Body of pancreas (tissue), 4 donors: Measurements from ENCODE around the gene TFAP2D. TPM values are rescaled to one million over a fixed set of nuclear protein-coding genes. Genes with fewer than 3 reads are reported as not detected.

Source experiments
- ATAC-seq: fragments of 150-250 bp; one replicate; pipeline ENCODE4 v1.9.1; 2016
- DNase-seq, 4 donors: peaks; one replicate each; pipeline ENCODE4 v3.0.0-alpha.2; 2019
- H3K27ac ChIP-seq, 4 donors: fragments of 200-600 bp; sonication (generic); 1 replicate in 3 of 4; 2 replicates in 1 of 4; pipeline versions ENCODE4 v1.5.1 to v1.6.1; 2016 to 2019; ENCODE audit warnings: mild to moderate bottlenecking in 1 of 4, mixed read lengths in 1 of 4, moderate library complexity in 1 of 4
- H3K27me3 ChIP-seq, 2 donors: fragments of 200-600 bp; sonication (generic); one replicate each; pipeline ENCODE4 v1.6.0; 2016; ENCODE audit warnings: mild to moderate bottlenecking in 1 of 2
- H3K36me3 ChIP-seq, 2 donors: fragments of 200-600 bp; sonication (generic); replicated peaks in 1 of 2; 2 replicates each; pipeline ENCODE4 v1.5.1; 2016; ENCODE audit warnings: low read depth in 2 of 2; ENCODE audit not compliant: insufficient read depth in 1 of 2
- H3K4me1 ChIP-seq: fragments of 200-600 bp; sonication (generic); one replicate; pipeline ENCODE4 v1.6.0; 2016
- H3K4me3 ChIP-seq, 2 donors: fragments of 200-600 bp; sonication (generic); 1 replicate in 1 of 2; 2 replicates in 1 of 2; pipeline ENCODE4 v1.5.1; 2016 to 2019
- H3K9me3 ChIP-seq, 3 donors: fragments of 200-600 bp; sonication (generic); 1 replicate in 2 of 3; 2 replicates in 1 of 3; pipeline ENCODE4 v1.5.1; 2016
- CTCF ChIP-seq, 7 experiments: fragments of 450-650 bp in 4 of 7; fragments of 200-600 bp in 3 of 7; sonication (generic) in 3 of 7; IDR thresholded peaks; one replicate each; pipeline ENCODE4 v1.5.1; 2016 to 2019; ENCODE audit warnings: antibody characterized with exemption in 7 of 7
- POLR2A ChIP-seq, 3 donors: fragments of 450-650 bp; IDR thresholded peaks; one replicate each; pipeline ENCODE4 v1.6.1; 2016; ENCODE audit warnings: antibody characterized with exemption in 3 of 3, mild to moderate bottlenecking in 2 of 3
- WGBS, 2 donors: methylation state at CpG; one replicate each; pipeline ENCODE4 v1.1.5; 2017; 5-methylcytosine and 5-hydroxymethylcytosine counted together
- intact Hi-C: fragments of 100-400 bp; cut with DNase I; formaldehyde crosslinking; loops from one replicate; pipeline ENCODE4 v1.15.1; 2023
- total RNA-seq, 2 donors: library from RNA; depleted of rRNA; stranded (reverse); fragments of >200 nt; gene quantifications; one replicate each; pipeline ENCODE4 v1.1.0, GENCODE V29; 2016

The TFAP2D gene
- total RNA-seq, 2 donors from 2014 or later, result not detected

GRCh38 chr6:50724381-50725124, 11.2 kb downstream of the TFAP2D start:
- Histone ChIP-seq H3K27me3 (no peaks in the 10 kb centered on the region), H3K4me3 (no peak overlapping the region), H3K4me1 (no peaks in the 10 kb centered on the region), H3K9me3 (no peaks in the 10 kb centered on the region), H3K27ac (no peak overlapping the region), H3K36me3 (no peaks in the 10 kb centered on the region)
- intact Hi-C loops, result no loop called here
- WGBS, 2 donors, result 2 to 4% methylated on average over 30 to 43 of the region's 43 CpGs
- ATAC-seq (no peak), DNase-seq (no peak)
- TF ChIP-seq CTCF (IDR thresholded peaks at IDR 0.05), result no peak
- no peak for TF ChIP-seq POLR2A (IDR thresholded peaks at IDR 0.05)

GRCh38 chr6:50734488-50734887, 21.2 kb downstream of the TFAP2D start:
- no peak for TF ChIP-seq POLR2A (IDR thresholded peaks at IDR 0.05)
- TF ChIP-seq CTCF (IDR thresholded peaks at IDR 0.05), result no peak
- Histone ChIP-seq H3K4me3 (no peak overlapping the region), H3K36me3 (no peaks in the 10 kb centered on the region), H3K27ac (no peak overlapping the region), H3K4me1 (no peaks in the 10 kb centered on the region), H3K9me3 (no peaks in the 10 kb centered on the region), H3K27me3 (no peaks in the 10 kb centered on the region)
- no peak for ATAC-seq
- intact Hi-C loops, result no loop called here
- WGBS, 2 donors, result 49 to 50% methylated on average over 3 of the region's 3 CpGs
- no peak for DNase-seq

DNA sequence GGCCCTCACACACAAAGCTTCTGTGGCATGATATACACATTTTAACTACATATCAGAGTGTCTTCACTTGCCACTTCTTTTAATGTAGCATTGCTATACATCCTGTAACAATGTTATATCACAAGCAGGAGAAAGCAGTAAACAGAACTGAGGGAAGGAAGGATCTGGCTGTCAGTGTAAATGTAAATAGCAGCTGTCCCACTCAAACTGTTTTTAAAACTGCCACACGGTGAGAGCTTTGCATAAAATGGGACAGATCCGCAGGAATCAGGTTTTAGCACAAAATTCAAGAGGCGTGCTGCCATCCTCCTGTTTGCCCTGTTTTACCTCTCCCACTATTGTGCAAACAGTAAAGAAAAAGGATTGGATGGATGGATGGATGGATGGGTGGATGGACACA, 28.8 kb downstream of the TFAP2D start:
- Histone ChIP-seq H3K4me3 (no peak overlapping the region), H3K36me3 (no peaks in the 10 kb centered on the region), H3K27ac (no peak overlapping the region), H3K27me3 (no peaks in the 10 kb centered on the region), H3K9me3 (no peaks in the 10 kb centered on the region), H3K4me1 (no peaks in the 10 kb centered on the region)
- 33 to 34% methylated on average over 3 of the region's 3 CpGs for WGBS, 2 donors
- intact Hi-C loops, result no loop called here
- DNase-seq (no peak), ATAC-seq (no peak)
- TF ChIP-seq POLR2A (IDR thresholded peaks at IDR 0.05) (no peak), CTCF (IDR thresholded peaks at IDR 0.05) (no peak)

DNA sequence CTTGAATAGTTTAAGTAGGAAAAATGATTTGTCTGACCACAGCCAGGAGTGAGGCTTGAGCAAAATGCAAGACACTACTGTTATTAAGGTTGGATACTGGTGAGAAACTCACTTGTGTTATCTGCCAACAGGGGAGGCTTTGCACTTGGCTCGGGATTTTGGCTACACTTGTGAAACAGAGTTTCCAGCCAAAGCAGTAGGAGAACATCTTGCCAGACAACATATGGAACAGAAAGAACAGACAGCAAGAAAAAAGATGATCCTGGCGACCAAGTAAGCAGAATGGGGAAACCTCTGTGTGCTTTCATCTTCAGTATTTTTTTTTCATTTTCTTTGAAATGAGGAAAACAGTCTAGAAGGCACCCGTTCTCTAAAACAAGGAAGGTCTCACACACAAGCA, 31.6 kb downstream of the TFAP2D start:
- Histone ChIP-seq H3K4me1 (no peaks in the 10 kb centered on the region), H3K36me3 (no peaks in the 10 kb centered on the region), H3K4me3 (no peak overlapping the region), H3K9me3 (no peaks in the 10 kb centered on the region), H3K27me3 (no peaks in the 10 kb centered on the region), H3K27ac (no peak overlapping the region)
- ATAC-seq (no peak), DNase-seq (no peak)
- TF ChIP-seq CTCF (IDR thresholded peaks at IDR 0.05) (no peak), POLR2A (IDR thresholded peaks at IDR 0.05) (no peak)
- 28 to 30% methylated on average over 3 of the region's 3 CpGs for WGBS, 2 donors
- intact Hi-C loops, result no loop called here

DNA sequence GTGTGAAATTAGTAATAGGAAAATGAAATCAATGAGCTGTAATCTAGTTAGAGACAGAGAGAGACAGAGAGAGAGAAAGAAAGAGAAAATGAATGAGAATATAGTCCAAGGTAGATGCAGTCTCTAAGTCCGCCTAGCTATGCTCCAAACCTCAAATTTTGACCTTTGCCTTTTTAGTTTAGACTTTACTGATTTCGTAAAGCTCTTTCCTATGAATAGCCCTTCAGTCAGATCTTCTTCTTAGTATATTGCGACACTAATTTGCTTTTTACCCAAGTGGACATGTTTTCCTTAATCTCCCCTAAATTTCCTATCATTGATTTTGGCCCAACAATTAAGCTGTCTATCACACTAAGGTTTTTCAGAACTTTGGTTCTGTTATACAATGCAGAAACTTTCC, 49.5 kb downstream of the TFAP2D start:
- TF ChIP-seq CTCF (IDR thresholded peaks at IDR 0.05), result no peak
- TF ChIP-seq POLR2A (IDR thresholded peaks at IDR 0.05), result no peak
- H3K27me3 ChIP-seq, result no peaks in the 10 kb centered on the region
- no peaks in the 10 kb centered on the region for H3K4me1 ChIP-seq
- intact Hi-C loops, result no loop called here
- 50 to 67% methylated on average over 3 of the region's 3 CpGs for WGBS, 2 donors
- H3K36me3 ChIP-seq, result no peaks in the 10 kb centered on the region
- ATAC-seq, result no peak
- no peaks in the 10 kb centered on the region for H3K9me3 ChIP-seq
- H3K27ac ChIP-seq, result no peak overlapping the region
- H3K4me3 ChIP-seq, result no peak overlapping the region
- DNase-seq, result no peak
